Endothelial cell of umbilical vein (primary cell): Measurements from ENCODE around the gene ENOX2. TPM values are rescaled to one million over a fixed set of nuclear protein-coding genes. Genes with fewer than 3 reads are reported as not detected.

Source experiments
- BruUV-seq: library from RNA; stranded (reverse); fragments of 400-500 nt; replicated peaks from 2 replicates; lab custom pipeline; 2021; lab: Mats Ljungman, UMichigan
- CTCF ChIA-PET: fragments of 300-600, 350-600 bp; sonication (Branson Sonifier 250); formaldehyde crosslinking; loops from one replicate; lab custom pipeline; 2021; ENCODE audit warnings: antibody characterized with exemption, inconsistent platforms; lab: Charles Lee
- POLR2A ChIA-PET: fragments of 300-600, 350-600 bp; sonication (Branson Sonifier 250); formaldehyde crosslinking; loops from one replicate; lab custom pipeline; 2021; ENCODE audit warnings: antibody characterized with exemption, inconsistent platforms; lab: Charles Lee
- DNase-seq: peaks from one replicate; pipeline ENCODE4 v3.0.0-alpha.2; 2011; ENCODE audit warnings: low read depth, low spot score
- FAIRE-seq: peaks from 2 replicates; lab custom pipeline; 2011; peaks lifted over from hg19 to GRCh38; lab: Jason Lieb, UNC
- H2AFZ ChIP-seq: 2 replicates; pipeline ENCODE4 v1.6.0; 2012; ENCODE audit warnings: low read depth, low read length, control low read depth, inconsistent platforms
- H3K27ac ChIP-seq: 2 replicates; pipeline ENCODE4 v1.5.1; 2011; ENCODE audit warnings: low read depth, mild to moderate bottlenecking, control low read depth, low read length, moderate library complexity; ENCODE audit not compliant: insufficient read depth
- H3K27me3 ChIP-seq, 2 experiments: 2 replicates each; pipeline versions ENCODE4 v1.6.0 to v1.6.1; 2011; ENCODE audit warnings: low read length in 2 of 2, mixed read lengths in 1 of 2; ENCODE audit not compliant: control insufficient read depth in 2 of 2, insufficient read depth in 2 of 2
- H3K36me3 ChIP-seq, 2 experiments: 2 replicates in 1 of 2; 3 replicates in 1 of 2; pipeline ENCODE4 v1.5.1; 2011; ENCODE audit warnings: low read length in 2 of 2, mild to moderate bottlenecking in 1 of 2, moderate library complexity in 1 of 2; ENCODE audit not compliant: control insufficient read depth in 2 of 2, insufficient read depth in 2 of 2; ENCODE audit errors: extremely low read depth in 1 of 2
- H3K4me1 ChIP-seq: 3 replicates; pipeline ENCODE4 v1.5.1; 2011; ENCODE audit warnings: mild to moderate bottlenecking, low read length; ENCODE audit not compliant: control insufficient read depth, insufficient read depth; ENCODE audit errors: extremely low read depth
- H3K4me2 ChIP-seq: 2 replicates; pipeline ENCODE4 v1.6.1; 2011; ENCODE audit warnings: low read length, control low read depth, mixed read lengths; ENCODE audit not compliant: insufficient read depth
- H3K4me3 ChIP-seq, 3 experiments: fragments of 200-600 bp in 1 of 3; sonication (generic), shearing (Covaris generic) in 1 of 3; replicated peaks in 1 of 3; 2 replicates each; pipeline ENCODE4 v1.5.1; 2011 to 2016; ENCODE audit warnings: control low read depth in 3 of 3, low read length in 3 of 3, mild to moderate bottlenecking in 2 of 3, inconsistent platforms in 1 of 3, low read depth in 1 of 3, moderate library complexity in 1 of 3; ENCODE audit not compliant: insufficient read depth in 1 of 3
- H3K79me2 ChIP-seq: 2 replicates; pipeline ENCODE4 v1.6.0; 2012; ENCODE audit warnings: low read length, inconsistent platforms; ENCODE audit not compliant: control insufficient read depth, insufficient read depth
- H3K9ac ChIP-seq: replicated peaks from 2 replicates; pipeline ENCODE3; 2011; ENCODE audit warnings: low read length, control low read depth; ENCODE audit not compliant: insufficient read depth; ENCODE audit errors: extremely low read depth
- H3K9me1 ChIP-seq: replicated peaks from 3 replicates; pipeline ENCODE4 v1.6.0; 2011; ENCODE audit warnings: mild to moderate bottlenecking, low read length; ENCODE audit not compliant: control insufficient read depth, insufficient read depth; ENCODE audit errors: extremely low read depth
- H3K9me3 ChIP-seq: replicated peaks from 2 replicates; pipeline ENCODE4 v1.5.1; 2012; ENCODE audit warnings: low read length, inconsistent platforms; ENCODE audit not compliant: control insufficient read depth, insufficient read depth
- H4K20me1 ChIP-seq: replicated peaks from 2 replicates; pipeline ENCODE3; 2011; ENCODE audit warnings: mild to moderate bottlenecking, low read length; ENCODE audit not compliant: control insufficient read depth, insufficient read depth; ENCODE audit errors: extremely low read depth
- CTCF ChIP-seq, 2 donors: IDR thresholded peaks; 1 replicate in 1 of 2; 2 replicates in 1 of 2; pipeline ENCODE4 v1.5.1; 2011; ENCODE audit warnings: low read length in 2 of 2, mild to moderate bottlenecking in 2 of 2, moderate library complexity in 2 of 2, control low read depth in 1 of 2, inconsistent platforms in 1 of 2, low read depth in 1 of 2; ENCODE audit not compliant: insufficient read depth in 1 of 2; ENCODE audit errors: extremely low read depth in 1 of 2
- EZH2 ChIP-seq: IDR thresholded peaks from 2 replicates; pipeline ENCODE4 v1.6.1; 2012; ENCODE audit warnings: borderline replicate concordance, low read depth, mild to moderate bottlenecking, moderate library complexity, low read length, inconsistent platforms; ENCODE audit not compliant: severe bottlenecking
- FOS ChIP-seq: IDR thresholded peaks from 2 replicates; pipeline ENCODE4 v1.6.1; 2011; ENCODE audit warnings: mild to moderate bottlenecking, low read length, moderate library complexity, borderline replicate concordance; ENCODE audit not compliant: insufficient read depth
- GATA2 ChIP-seq: IDR thresholded peaks from 2 replicates; pipeline ENCODE4 v1.7.0; 2011; ENCODE audit warnings: low read depth, mild to moderate bottlenecking, moderate library complexity, mixed read lengths, low read length; ENCODE audit not compliant: insufficient read length, insufficient read depth
- JUN ChIP-seq: IDR thresholded peaks from 2 replicates; pipeline ENCODE4 v1.6.1; 2011; ENCODE audit warnings: borderline replicate concordance, low read depth; ENCODE audit not compliant: insufficient read length, insufficient read depth
- MYC ChIP-seq: IDR thresholded peaks from one replicate; pipeline ENCODE4 v1.6.1; 2011; ENCODE audit warnings: mild to moderate bottlenecking, low read depth, low read length
- POLR2A ChIP-seq: IDR thresholded peaks from 2 replicates; pipeline ENCODE4 v1.6.1; 2012; ENCODE audit warnings: low read depth, mild to moderate bottlenecking, control low read depth, low read length
- POLR2AphosphoS5 ChIP-seq: IDR thresholded peaks from 2 replicates; pipeline ENCODE4 v1.6.1; 2012; ENCODE audit warnings: low read depth, mild to moderate bottlenecking, control low read depth, low read length, moderate library complexity; ENCODE audit not compliant: insufficient read depth
- dilution Hi-C: fragments of 300-500 bp; cut with MboI; formaldehyde crosslinking; loops from one replicate; pipeline ENCODE4 v1.15.0; 2019; ENCODE audit warnings: low sequenced_read_pairs; ENCODE audit not compliant: extremely low pct_ligation_motif_present
- intact Hi-C: fragments of 100-400 bp; cut with micrococcal nuclease; formaldehyde crosslinking; loops from one replicate; pipeline ENCODE4 v1.10.0; 2022
- polyA plus RNA-seq, 4 experiments: library from polyadenylated mRNA; depleted of rRNA in 3 of 4; stranded (reverse) in 3 of 4; unstranded in 1 of 4; fragments of >200 nt; gene quantifications; 2 replicates each; pipeline versions ENCODE4 v1.2.1 to v1.2.3, GENCODE V29; 2011 to 2012; ENCODE audit warnings: missing spikeins in 1 of 4
- total RNA-seq: library from RNA; stranded (reverse); gene quantifications from 2 replicates; pipeline ENCODE4 v1.2.3, GENCODE V29; 2021
- TF ChIP-seq, protein P1 (sequence below): IDR thresholded peaks from 2 replicates; pipeline ENCODE4 v1.6.1; 2011; ENCODE audit not compliant: insufficient read depth, insufficient read length

Gene ENOX2
- total and polyA plus RNA-seq, 2 donors (not counting 3 experiments of a cell fraction or from before 2014, with no cell fraction given): 5.5 to 13.1 TPM

- Histone ChIP-seq H3K4me2 (no peak overlapping the region), H2AFZ (no peak overlapping the region), H3K9me3 (no peaks in the 10 kb centered on the region), H3K27ac (no peak overlapping the region), H3K79me2 (no peaks in the 10 kb centered on the region), H3K4me3 (no peak overlapping the region), H4K20me1 (no peaks in the 10 kb centered on the region), H3K9ac (no peak overlapping the region), H3K4me1 (no peaks in the 10 kb centered on the region), H3K9me1 (no peaks in the 10 kb centered on the region), H3K27me3 (no peaks in the 10 kb centered on the region), H3K36me3 (no peaks in the 10 kb centered on the region)
- intact Hi-C loops: no loop called here
- no peak for FAIRE-seq
- DNase-seq: no peak
- BruUV-seq: no TSS peak
- dilution Hi-C loops: no loop called here
- ChIA-PET POLR2A (no interaction called here), CTCF (interaction anchor here (1.3 kb wide), 1 partner anchor 115 kb away, joined by 4 read pairs; no protein-coding TSS in a partner anchor)
- TF ChIP-seq EZH2: no peak
- TF ChIP-seq MYC: no peak
- TF ChIP-seq GATA2: no peak
- no peak for TF ChIP-seq JUN
- TF ChIP-seq POLR2AphosphoS5: no peak
- TF ChIP-seq FOS: no peak
- no peak for TF ChIP-seq POLR2A
- TF ChIP-seq CTCF (IDR thresholded peaks at IDR 0.05; ENCODE audit: extremely low read depth in 1 of 2, insufficient read depth in 1 of 2, low read depth in 1 of 2, low read length in 2 of 2): no peak
- TF ChIP-seq, protein P1, sequence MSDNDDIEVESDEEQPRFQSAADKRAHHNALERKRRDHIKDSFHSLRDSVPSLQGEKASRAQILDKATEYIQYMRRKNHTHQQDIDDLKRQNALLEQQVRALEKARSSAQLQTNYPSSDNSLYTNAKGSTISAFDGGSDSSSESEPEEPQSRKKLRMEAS: no peak
Measured at GRCh38 chrX:130654409-130654950, 248.5 kb downstream of the ENOX2 start.
